SU-DHL-6 (cell line): Measurements from ENCODE around the gene DOCK1.

Experiments used
- H2AFZ ChIP-seq: fragments of 200-600 bp; sonication (generic); 2 replicates; pipeline ENCODE4 v1.6.1; 2014; ENCODE audit warnings: low read depth, mild to moderate bottlenecking, moderate library complexity, mixed read lengths, antibody characterized with exemption, low read length; ENCODE audit not compliant: severe bottlenecking
- H3F3A ChIP-seq: fragments of 200-600 bp; shearing (Covaris generic); 2 replicates; pipeline ENCODE4 v1.6.0; 2016; ENCODE audit warnings: antibody characterized with exemption, mild to moderate bottlenecking; ENCODE audit not compliant: insufficient read depth
- H3K27ac ChIP-seq: fragments of 200-600 bp; sonication (generic); 2 replicates; pipeline ENCODE4 v1.5.1; 2016; ENCODE audit warnings: low read depth, mild to moderate bottlenecking, low read length, moderate library complexity, mixed read lengths
- H3K27me3 ChIP-seq: fragments of 200-600 bp; sonication (generic), shearing (Covaris generic); 2 replicates; pipeline ENCODE4 v1.6.0; 2014; ENCODE audit warnings: mild to moderate bottlenecking, low read length
- H3K36me3 ChIP-seq: fragments of 200-600 bp; sonication (generic); 2 replicates; pipeline ENCODE4 v1.6.1; 2014; ENCODE audit warnings: mild to moderate bottlenecking, low read length, mixed read lengths
- H3K4me2 ChIP-seq: fragments of 300-600, 200-600 bp; shearing (Covaris generic), sonication (generic); 2 replicates; pipeline ENCODE4 v1.6.0; 2014; ENCODE audit warnings: low read length, low read depth, mild to moderate bottlenecking; ENCODE audit not compliant: poor library complexity, severe bottlenecking
- H3K4me3 ChIP-seq: fragments of 200-600 bp; sonication (generic); 2 replicates; pipeline ENCODE4 v1.5.1; 2014; ENCODE audit warnings: antibody characterized with exemption, low read length, mild to moderate bottlenecking, mixed read lengths; ENCODE audit not compliant: insufficient read depth, poor library complexity, severe bottlenecking
- H3K79me2 ChIP-seq: fragments of 200-600 bp; sonication (generic); 2 replicates; pipeline ENCODE4 v1.6.1; 2014; ENCODE audit warnings: mild to moderate bottlenecking, low read length, moderate library complexity; ENCODE audit not compliant: insufficient read depth
- H3K9ac ChIP-seq: fragments of 200-600 bp; sonication (generic); 2 replicates; pipeline ENCODE4 v1.7.0; 2014; ENCODE audit warnings: mild to moderate bottlenecking, low read length
- H3K9me2 ChIP-seq: fragments of 200-600 bp; sonication (generic); replicated peaks from 2 replicates; pipeline ENCODE4 v1.6.1; 2014; ENCODE audit warnings: low read length; ENCODE audit not compliant: insufficient read depth
- H3K9me3 ChIP-seq: fragments of 200-600 bp; sonication (generic); 2 replicates; pipeline ENCODE4 v1.6.1; 2014; ENCODE audit warnings: low read length, mixed read lengths; ENCODE audit not compliant: insufficient read depth
- H4K20me1 ChIP-seq: fragments of 200-600 bp; sonication (generic); 2 replicates; pipeline ENCODE4 v1.6.1; 2014; ENCODE audit warnings: low read depth, mild to moderate bottlenecking, antibody characterized with exemption, low read length, moderate library complexity, mixed read lengths
- EZH2phosphoT487 ChIP-seq: fragments of 200-600 bp; sonication (generic), shearing (Covaris generic); conservative IDR thresholded peaks from 2 replicates; pipeline ENCODE4 v1.6.1; 2018; ENCODE audit warnings: mild to moderate bottlenecking, antibody characterized with exemption, low read length, moderate library complexity, mixed read lengths
- TF ChIP-seq, protein P1 (sequence below): fragments of 200-600 bp; sonication (generic); IDR thresholded peaks from one replicate; pipeline ENCODE4 v1.5.1; 2017; ENCODE audit warnings: antibody characterized with exemption, mild to moderate bottlenecking, low read length, moderate library complexity; ENCODE audit not compliant: insufficient read depth, poor library complexity, severe bottlenecking

DOCK1 gene

DNA sequence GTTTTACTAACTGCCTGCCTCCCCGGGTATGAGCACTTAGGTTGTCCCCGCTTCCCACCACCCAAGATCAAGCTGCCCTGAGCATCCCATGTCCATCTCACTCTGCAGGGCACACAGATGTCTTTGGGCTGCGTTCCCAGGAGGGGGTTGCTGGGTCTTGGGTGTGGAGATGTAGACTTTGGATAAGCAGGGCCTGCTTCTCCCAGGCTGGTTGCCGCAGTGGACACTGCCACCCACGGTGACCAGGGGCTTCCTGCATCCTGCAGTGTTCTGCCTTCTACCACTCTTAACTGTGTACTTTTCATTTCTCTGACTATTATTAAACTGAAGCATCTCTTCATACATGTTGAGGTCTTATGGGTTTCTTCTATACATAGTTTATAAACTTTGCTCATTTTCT lies 70.0 kb downstream of the DOCK1 start:
- no peak overlapping the region for H3K4me3 ChIP-seq
- no peaks in the 10 kb centered on the region for H3K27me3 ChIP-seq
- TF ChIP-seq, protein P1, sequence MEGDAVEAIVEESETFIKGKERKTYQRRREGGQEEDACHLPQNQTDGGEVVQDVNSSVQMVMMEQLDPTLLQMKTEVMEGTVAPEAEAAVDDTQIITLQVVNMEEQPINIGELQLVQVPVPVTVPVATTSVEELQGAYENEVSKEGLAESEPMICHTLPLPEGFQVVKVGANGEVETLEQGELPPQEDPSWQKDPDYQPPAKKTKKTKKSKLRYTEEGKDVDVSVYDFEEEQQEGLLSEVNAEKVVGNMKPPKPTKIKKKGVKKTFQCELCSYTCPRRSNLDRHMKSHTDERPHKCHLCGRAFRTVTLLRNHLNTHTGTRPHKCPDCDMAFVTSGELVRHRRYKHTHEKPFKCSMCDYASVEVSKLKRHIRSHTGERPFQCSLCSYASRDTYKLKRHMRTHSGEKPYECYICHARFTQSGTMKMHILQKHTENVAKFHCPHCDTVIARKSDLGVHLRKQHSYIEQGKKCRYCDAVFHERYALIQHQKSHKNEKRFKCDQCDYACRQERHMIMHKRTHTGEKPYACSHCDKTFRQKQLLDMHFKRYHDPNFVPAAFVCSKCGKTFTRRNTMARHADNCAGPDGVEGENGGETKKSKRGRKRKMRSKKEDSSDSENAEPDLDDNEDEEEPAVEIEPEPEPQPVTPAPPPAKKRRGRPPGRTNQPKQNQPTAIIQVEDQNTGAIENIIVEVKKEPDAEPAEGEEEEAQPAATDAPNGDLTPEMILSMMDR: no peak
- no peak overlapping the region for H3K27ac ChIP-seq
- H3K79me2 ChIP-seq: no peaks in the 10 kb centered on the region
- no peak overlapping the region for H3K4me2 ChIP-seq
- no peak overlapping the region for H3K9ac ChIP-seq
- no peak overlapping the region for H2AFZ ChIP-seq
- H4K20me1 ChIP-seq: no peaks in the 10 kb centered on the region
- H3K36me3 ChIP-seq: no peaks in the 10 kb centered on the region
- no peaks in the 10 kb centered on the region for H3K9me3 ChIP-seq
- no peaks in the 10 kb centered on the region for H3K9me2 ChIP-seq
- H3F3A ChIP-seq: no peaks in the 10 kb centered on the region

DNA sequence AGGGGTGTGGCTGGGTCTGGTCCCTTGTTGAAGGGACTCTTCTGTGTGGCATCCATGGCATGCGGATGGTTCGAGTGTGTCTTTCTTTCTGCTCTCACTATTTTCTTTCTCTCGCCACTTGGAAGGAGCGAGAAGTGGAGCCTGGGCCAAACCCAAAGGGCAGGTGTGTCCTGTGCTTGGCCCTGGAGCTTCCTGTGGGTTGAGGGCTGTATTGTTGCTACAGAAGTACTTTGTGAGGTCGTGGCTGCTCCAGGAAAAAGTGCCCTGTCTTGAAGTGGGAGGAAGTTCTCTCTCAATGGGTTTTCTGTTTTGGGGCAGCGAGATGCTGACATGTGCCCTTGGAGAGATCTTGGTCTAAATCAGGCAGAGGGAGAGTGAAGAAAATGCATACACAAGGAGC lies 72.0 kb downstream of the DOCK1 start:
- Histone ChIP-seq H3K27me3 (no peaks in the 10 kb centered on the region), H3K9me2 (no peaks in the 10 kb centered on the region), H4K20me1 (no peaks in the 10 kb centered on the region), H3F3A (no peaks in the 10 kb centered on the region), H3K4me2 (no peak overlapping the region), H3K4me3 (no peak overlapping the region), H3K79me2 (no peaks in the 10 kb centered on the region), H2AFZ (no peak overlapping the region), H3K9ac (no peak overlapping the region), H3K27ac (no peak overlapping the region), H3K36me3 (no peaks in the 10 kb centered on the region), H3K9me3 (no peaks in the 10 kb centered on the region)
- TF ChIP-seq EZH2phosphoT487: no peak

DNA sequence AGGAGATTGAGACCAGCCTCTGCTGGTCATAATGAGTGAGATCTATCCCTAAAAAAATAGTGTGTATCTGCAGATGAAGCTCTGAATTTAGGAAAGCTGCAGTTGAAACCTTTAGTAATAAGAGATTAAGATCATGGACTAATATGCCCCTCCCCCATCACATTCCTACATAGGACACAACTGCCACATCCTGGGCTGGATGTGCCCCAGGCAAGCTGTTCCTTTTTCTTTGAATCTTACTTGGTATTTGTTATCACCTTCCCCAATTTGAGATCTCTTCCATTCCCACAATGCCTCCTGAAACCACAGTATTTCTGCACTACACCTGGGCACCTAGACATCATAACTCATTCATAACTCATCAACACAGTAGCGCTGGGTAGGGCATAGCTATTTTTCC lies 74.1 kb downstream of the DOCK1 start:
- no peaks in the 10 kb centered on the region for H3K9me3 ChIP-seq
- H3K4me3 ChIP-seq: no peak overlapping the region
- H3K9me2 ChIP-seq: no peaks in the 10 kb centered on the region
- no peaks in the 10 kb centered on the region for H3K79me2 ChIP-seq
- no peak overlapping the region for H3K27ac ChIP-seq
- H3K36me3 ChIP-seq: no peaks in the 10 kb centered on the region
- no peak for TF ChIP-seq EZH2phosphoT487
- TF ChIP-seq, protein P1: no peak
- no peak overlapping the region for H2AFZ ChIP-seq
- no peak overlapping the region for H3K4me2 ChIP-seq
- H3K27me3 ChIP-seq: no peaks in the 10 kb centered on the region
- H3F3A ChIP-seq: no peaks in the 10 kb centered on the region
- H3K9ac ChIP-seq: no peak overlapping the region
- no peaks in the 10 kb centered on the region for H4K20me1 ChIP-seq

DNA sequence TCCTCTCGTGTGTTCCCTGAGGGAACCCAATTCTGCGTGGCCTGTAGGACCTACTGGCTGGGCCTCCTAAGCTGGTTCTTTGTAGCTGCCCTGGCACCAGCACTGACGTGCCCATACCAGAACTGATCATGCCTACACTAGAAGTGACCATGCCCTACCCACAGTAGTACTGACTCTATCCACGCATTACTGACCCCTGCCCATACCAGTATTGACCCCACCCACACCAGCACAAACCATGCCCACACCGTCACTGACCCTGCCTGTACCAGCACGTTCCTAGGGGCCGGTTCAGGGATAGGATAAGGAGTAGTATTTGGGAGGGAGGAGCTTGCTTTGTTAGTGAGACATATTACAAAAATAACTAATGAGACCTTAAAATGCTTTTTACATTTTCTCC lies 88.0 kb downstream of the DOCK1 start:
- Histone ChIP-seq H3K9ac (no peak overlapping the region), H3K4me2 (no peak overlapping the region), H3K9me2 (no peaks in the 10 kb centered on the region), H3K9me3 (no peaks in the 10 kb centered on the region), H3F3A (no peaks in the 10 kb centered on the region), H4K20me1 (no peaks in the 10 kb centered on the region), H3K36me3 (no peaks in the 10 kb centered on the region), H3K27ac (no peak overlapping the region), H3K4me3 (no peak overlapping the region), H3K79me2 (no peaks in the 10 kb centered on the region), H3K27me3 (no peaks in the 10 kb centered on the region), H2AFZ (no peak overlapping the region)
- no peak for TF ChIP-seq EZH2phosphoT487
- TF ChIP-seq, protein P1: no peak
